Measurements from ENCODE around the gene CDH4. TPM values are rescaled to one million over a fixed set of nuclear protein-coding genes. Genes with fewer than 3 reads are reported as not detected.

CDH4 gene
- total RNA-seq, 1 donor from 2014 or later = 2.9 TPM

- Mint-ChIP-seq H3K36me3 (no peaks in the 10 kb centered on the region), H3K27ac (no peak overlapping the region), H3K4me1 (peaks cover 31% of the 10 kb centered on the region), H3K27me3 (ENCODE audit: insufficient read depth, low read depth) (peaks cover 2% of the 10 kb centered on the region), H3K4me3 (no peak overlapping the region), H3K9me3 (no peaks in the 10 kb centered on the region)
- H2AFZ ChIP-seq (replicated peaks) = no peak overlapping the region
- H3K27me3 ChIP-seq = no peaks in the 10 kb centered on the region
- no peak for DNase-seq (ENCODE audit: low spot score)
- no peaks in the 10 kb centered on the region for H3F3A ChIP-seq (ENCODE audit: low read depth)
- H4K20me1 ChIP-seq (ENCODE audit: low read depth) = no peaks in the 10 kb centered on the region
- no peaks in the 10 kb centered on the region for H3K9me3 ChIP-seq (ENCODE audit: low read depth)
- H3K4me1 ChIP-seq = peaks cover 11% of the 10 kb centered on the region
- no peaks in the 10 kb centered on the region for H3K79me2 ChIP-seq (ENCODE audit: low read depth)
- no peak overlapping the region for H3K4me2 ChIP-seq
- no peak overlapping the region for H3K27ac ChIP-seq
- H3K36me3 ChIP-seq = no peaks in the 10 kb centered on the region
- no peak for TF ChIP-seq EZH2 (IDR thresholded peaks at IDR 0.05)
- no peak for TF ChIP-seq CTCF (IDR thresholded peaks at IDR 0.05)
- TF ChIP-seq EZH2phosphoT487 (IDR thresholded peaks at IDR 0.05) = no peak
- no peak overlapping the region for H3K9ac ChIP-seq
- no peak overlapping the region for H3K4me3 ChIP-seq
These were observed 408.5 kb downstream of the CDH4 start for GRCh38 chr20:61660559-61660958.

- Histone ChIP-seq H3K9ac (no peak overlapping the region), H3K79me2 (ENCODE audit: low read depth) (no peaks in the 10 kb centered on the region)
- H3K4me1 Mint-ChIP-seq = peaks cover 32% of the 10 kb centered on the region
These were observed 409.0 kb downstream of the CDH4 start for GRCh38 chr20:61661025-61661424.

GRCh38 chr20:61661583-61661982 lies 409.5 kb downstream of the CDH4 start:
- no peak overlapping the region for H2AFZ ChIP-seq (replicated peaks)
- H3K4me1 Mint-ChIP-seq = peaks cover 32% of the 10 kb centered on the region
- H3K4me3 Mint-ChIP-seq = no peak overlapping the region
- H3K36me3 Mint-ChIP-seq = no peaks in the 10 kb centered on the region
- no peaks in the 10 kb centered on the region for H4K20me1 ChIP-seq (ENCODE audit: low read depth)
- peaks cover 11% of the 10 kb centered on the region for H3K4me1 ChIP-seq
- H3K9ac ChIP-seq = no peak overlapping the region
- H3K36me3 ChIP-seq = no peaks in the 10 kb centered on the region
- no peak overlapping the region for H3K4me3 ChIP-seq
- no peaks in the 10 kb centered on the region for H3F3A ChIP-seq (ENCODE audit: low read depth)
- no peaks in the 10 kb centered on the region for H3K9me3 ChIP-seq (ENCODE audit: low read depth)
- no peak overlapping the region for H3K4me2 ChIP-seq
- H3K27me3 ChIP-seq = no peaks in the 10 kb centered on the region
- H3K9me3 Mint-ChIP-seq = no peaks in the 10 kb centered on the region
- H3K27ac Mint-ChIP-seq = no peak overlapping the region
- H3K79me2 ChIP-seq (ENCODE audit: low read depth) = no peaks in the 10 kb centered on the region
- DNase-seq (ENCODE audit: low spot score) = no peak
- no peak for TF ChIP-seq CTCF (IDR thresholded peaks at IDR 0.05)
- no peak for TF ChIP-seq EZH2phosphoT487 (IDR thresholded peaks at IDR 0.05)
- TF ChIP-seq EZH2 (IDR thresholded peaks at IDR 0.05) = no peak
- H3K27me3 Mint-ChIP-seq (ENCODE audit: insufficient read depth, low read depth) = no peaks in the 10 kb centered on the region
- no peak overlapping the region for H3K27ac ChIP-seq

More at GRCh38 chr20:61661025-61661424, 409.0 kb downstream of the CDH4 start:
- Mint-ChIP-seq H3K9me3 (no peaks in the 10 kb centered on the region), H3K27ac (no peak overlapping the region), H3K4me3 (no peak overlapping the region), H3K27me3 (ENCODE audit: insufficient read depth, low read depth) (peaks cover 2% of the 10 kb centered on the region), H3K36me3 (no peaks in the 10 kb centered on the region)
- Histone ChIP-seq H3K27me3 (no peaks in the 10 kb centered on the region), H3K9me3 (ENCODE audit: low read depth) (no peaks in the 10 kb centered on the region), H3K4me2 (no peak overlapping the region), H3K36me3 (no peaks in the 10 kb centered on the region), H3F3A (ENCODE audit: low read depth) (no peaks in the 10 kb centered on the region), H2AFZ (replicated peaks) (no peak overlapping the region), H4K20me1 (ENCODE audit: low read depth) (no peaks in the 10 kb centered on the region), H3K4me1 (peaks cover 11% of the 10 kb centered on the region), H3K4me3 (no peak overlapping the region), H3K27ac (no peak overlapping the region)
- TF ChIP-seq CTCF (IDR thresholded peaks at IDR 0.05) (no peak), EZH2phosphoT487 (IDR thresholded peaks at IDR 0.05) (no peak), EZH2 (IDR thresholded peaks at IDR 0.05) (no peak)
- DNase-seq (ENCODE audit: low spot score) = no peak

Measured in neural progenitor cell (in vitro differentiated cells).